WTC11 (cell line): Measurements from ENCODE around the gene CASR. TPM values are rescaled to one million over a fixed set of nuclear protein-coding genes. Genes with fewer than 3 reads are reported as not detected.

Experiments used
- ATAC-seq: fragments of 200-7000 bp; cut with Tn5 transposase; 2 replicates; pipeline ENCODE4 v1.10.0; 2021; ENCODE audit warnings: mild to moderate bottlenecking, moderate library complexity
- CTCF ChIA-PET: fragments of 300-600 bp; sonication (Branson Sonifier 250); formaldehyde crosslinking; loops from one replicate; lab custom pipeline; 2021; ENCODE audit warnings: antibody characterized with exemption; lab: Charles Lee
- POLR2A ChIA-PET: fragments of 350-600 bp; sonication (Branson Sonifier 250); formaldehyde crosslinking; loops from one replicate; lab custom pipeline; 2021; ENCODE audit warnings: antibody characterized with exemption; lab: Charles Lee
- DNase-seq: peaks from one replicate; pipeline ENCODE4 v3.0.0; 2021; ENCODE audit warnings: low spot score
- H3K27ac Mint-ChIP-seq: 2 replicates; pipeline ENCODE4 v1.8.0; 2021; ENCODE audit warnings: mixed read lengths
- H3K27me3 Mint-ChIP-seq: 2 replicates; pipeline ENCODE4 v1.8.0; 2021; ENCODE audit warnings: low read depth, mild to moderate bottlenecking, moderate library complexity, mixed read lengths
- H3K36me3 Mint-ChIP-seq: 2 replicates; pipeline ENCODE4 v1.8.0; 2021; ENCODE audit warnings: mixed read lengths
- H3K4me1 Mint-ChIP-seq: 2 replicates; pipeline ENCODE4 v1.8.0; 2022; ENCODE audit warnings: mixed read lengths
- H3K4me3 Mint-ChIP-seq: 2 replicates; pipeline ENCODE4 v1.8.0; 2021; ENCODE audit warnings: mild to moderate bottlenecking, moderate library complexity, mixed read lengths
- H3K9me3 Mint-ChIP-seq: 2 replicates; pipeline ENCODE4 v1.8.0; 2021; ENCODE audit warnings: mixed read lengths
- ATF1 ChIP-seq: sonication (generic); formaldehyde crosslinking; IDR thresholded peaks from 2 replicates; pipeline ENCODE4 v1.8.1; 2023; ENCODE audit warnings: mild to moderate bottlenecking, moderate library complexity, missing genetic modification reagents
- FOXK1 ChIP-seq: sonication (generic); formaldehyde crosslinking; IDR thresholded peaks from 2 replicates; pipeline ENCODE4 v1.8.0; 2022; ENCODE audit warnings: mild to moderate bottlenecking, moderate library complexity, missing genetic modification reagents
- GRHL2 ChIP-seq: fragments of 250-450 bp; sonication (Bioruptor Pico); IDR thresholded peaks from 2 replicates; pipeline ENCODE4 v1.8.0; 2022; ENCODE audit warnings: mild to moderate bottlenecking, moderate library complexity; ENCODE audit not compliant: insufficient replicate concordance, severe bottlenecking
- HMGA2 ChIP-seq: fragments of 250-450 bp; sonication (Bioruptor Pico); IDR thresholded peaks from 2 replicates; pipeline ENCODE4 v1.4.0; 2021; ENCODE audit warnings: mild to moderate bottlenecking, moderate library complexity
- NR1H2 ChIP-seq: sonication (generic); formaldehyde crosslinking; IDR thresholded peaks from 2 replicates; pipeline ENCODE4 v1.9.0; 2021; ENCODE audit warnings: mild to moderate bottlenecking, moderate library complexity, missing genetic modification reagents
- RELA ChIP-seq: sonication (generic); formaldehyde crosslinking; IDR thresholded peaks from 2 replicates; pipeline ENCODE4 v1.8.1; 2022; ENCODE audit warnings: missing genetic modification reagents, mild to moderate bottlenecking, borderline replicate concordance
- RORB ChIP-seq: fragments of 250-450 bp; sonication (Bioruptor Pico); IDR thresholded peaks from 2 replicates; pipeline ENCODE4 v1.9.0; 2021; ENCODE audit warnings: mild to moderate bottlenecking
- TCF7 ChIP-seq: sonication (generic); formaldehyde crosslinking; IDR thresholded peaks from 2 replicates; pipeline ENCODE4 v1.8.0; 2022; ENCODE audit warnings: mild to moderate bottlenecking, low read depth, missing genetic modification reagents, moderate library complexity
- ZNF317 ChIP-seq: sonication (generic); formaldehyde crosslinking; IDR thresholded peaks from 2 replicates; pipeline ENCODE4 v1.8.1; 2023; ENCODE audit warnings: low read depth, mild to moderate bottlenecking, moderate library complexity, missing genetic modification reagents, borderline replicate concordance
- ZNF423 ChIP-seq: fragments of 250-450 bp; sonication (Bioruptor Pico); IDR thresholded peaks from 2 replicates; pipeline ENCODE4 v2.1.2; 2022; ENCODE audit warnings: mild to moderate bottlenecking, moderate library complexity
- total RNA-seq: library from RNA; stranded (reverse); gene quantifications from 3 replicates; pipeline ENCODE4 v1.2.3, GENCODE V29; 2021
- TF ChIP-seq, protein P1 (sequence below): sonication (generic); formaldehyde crosslinking; IDR thresholded peaks from 2 replicates; pipeline ENCODE4 v1.8.0; 2022; ENCODE audit warnings: missing genetic modification reagents
- TF ChIP-seq, protein P2 (sequence below): sonication (generic); formaldehyde crosslinking; IDR thresholded peaks from 2 replicates; pipeline ENCODE4 v1.8.1; 2023; ENCODE audit warnings: mild to moderate bottlenecking, missing genetic modification reagents, moderate library complexity
- TF ChIP-seq, protein P3 (sequence below): sonication (generic); formaldehyde crosslinking; conservative IDR thresholded peaks from 2 replicates; pipeline ENCODE4 v1.8.1; 2022; ENCODE audit warnings: mild to moderate bottlenecking, missing genetic modification reagents
- TF ChIP-seq, protein P4 (sequence below): sonication (generic); formaldehyde crosslinking; IDR thresholded peaks from 2 replicates; pipeline ENCODE4 v1.8.1; 2022; ENCODE audit warnings: missing genetic modification reagents, borderline replicate concordance
- TF ChIP-seq, protein P5 (sequence below): fragments of 250-450 bp; sonication (Bioruptor Pico); conservative IDR thresholded peaks from 2 replicates; pipeline ENCODE4 v1.9.0; 2021; ENCODE audit warnings: mild to moderate bottlenecking
- TF ChIP-seq, protein P6 (sequence below): fragments of 200-600 bp; IDR thresholded peaks from 2 replicates; pipeline ENCODE4 v1.8.0; 2022; ENCODE audit warnings: antibody characterized with exemption
- TF ChIP-seq, protein P7 (sequence below): sonication (generic); formaldehyde crosslinking; IDR thresholded peaks from 2 replicates; pipeline ENCODE4 v1.8.1; 2022; ENCODE audit warnings: low read depth, missing genetic modification reagents, borderline replicate concordance

CASR gene
- total RNA-seq, 1 experiment from 2014 or later, result 0.24 TPM

DNA sequence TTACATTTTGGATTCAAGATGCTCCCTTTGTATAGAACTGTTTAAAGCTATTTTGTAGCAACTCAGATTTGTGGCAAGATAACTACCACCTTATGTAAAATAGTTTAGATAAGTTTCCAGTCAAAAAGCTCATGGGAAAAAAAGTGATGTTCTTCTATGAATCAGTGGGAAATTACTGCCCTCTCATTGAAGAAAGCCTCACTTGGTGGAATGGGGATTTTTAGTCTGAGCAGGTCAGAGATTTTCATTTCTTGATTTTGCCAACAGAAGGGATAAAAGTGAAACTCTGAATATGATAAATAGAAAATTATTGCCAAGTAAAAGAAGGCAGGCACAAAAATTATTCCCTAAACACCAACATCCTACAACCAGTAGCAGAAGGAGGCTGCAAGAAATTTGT is 115.7 kb downstream of the CASR start:
- H3K27me3 Mint-ChIP-seq, result no peaks in the 10 kb centered on the region
- H3K4me1 Mint-ChIP-seq, result no peaks in the 10 kb centered on the region
- ChIA-PET POLR2A (no interaction called here), CTCF (interaction anchor here (0.9 to 1.9 kb wide), 7 partner anchors 11 to 753 kb away, joined by 3 to 27 read pairs (median 3); partner anchors contain the start of genes FAM162A and POLQ)
- TF ChIP-seq, protein P1, sequence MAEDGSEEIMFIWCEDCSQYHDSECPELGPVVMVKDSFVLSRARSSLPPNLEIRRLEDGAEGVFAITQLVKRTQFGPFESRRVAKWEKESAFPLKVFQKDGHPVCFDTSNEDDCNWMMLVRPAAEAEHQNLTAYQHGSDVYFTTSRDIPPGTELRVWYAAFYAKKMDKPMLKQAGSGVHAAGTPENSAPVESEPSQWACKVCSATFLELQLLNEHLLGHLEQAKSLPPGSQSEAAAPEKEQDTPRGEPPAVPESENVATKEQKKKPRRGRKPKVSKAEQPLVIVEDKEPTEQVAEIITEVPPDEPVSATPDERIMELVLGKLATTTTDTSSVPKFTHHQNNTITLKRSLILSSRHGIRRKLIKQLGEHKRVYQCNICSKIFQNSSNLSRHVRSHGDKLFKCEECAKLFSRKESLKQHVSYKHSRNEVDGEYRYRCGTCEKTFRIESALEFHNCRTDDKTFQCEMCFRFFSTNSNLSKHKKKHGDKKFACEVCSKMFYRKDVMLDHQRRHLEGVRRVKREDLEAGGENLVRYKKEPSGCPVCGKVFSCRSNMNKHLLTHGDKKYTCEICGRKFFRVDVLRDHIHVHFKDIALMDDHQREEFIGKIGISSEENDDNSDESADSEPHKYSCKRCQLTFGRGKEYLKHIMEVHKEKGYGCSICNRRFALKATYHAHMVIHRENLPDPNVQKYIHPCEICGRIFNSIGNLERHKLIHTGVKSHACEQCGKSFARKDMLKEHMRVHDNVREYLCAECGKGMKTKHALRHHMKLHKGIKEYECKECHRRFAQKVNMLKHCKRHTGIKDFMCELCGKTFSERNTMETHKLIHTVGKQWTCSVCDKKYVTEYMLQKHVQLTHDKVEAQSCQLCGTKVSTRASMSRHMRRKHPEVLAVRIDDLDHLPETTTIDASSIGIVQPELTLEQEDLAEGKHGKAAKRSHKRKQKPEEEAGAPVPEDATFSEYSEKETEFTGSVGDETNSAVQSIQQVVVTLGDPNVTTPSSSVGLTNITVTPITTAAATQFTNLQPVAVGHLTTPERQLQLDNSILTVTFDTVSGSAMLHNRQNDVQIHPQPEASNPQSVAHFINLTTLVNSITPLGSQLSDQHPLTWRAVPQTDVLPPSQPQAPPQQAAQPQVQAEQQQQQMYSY (CRISPR knock-in tag), result no peak
- TF ChIP-seq, protein P2, sequence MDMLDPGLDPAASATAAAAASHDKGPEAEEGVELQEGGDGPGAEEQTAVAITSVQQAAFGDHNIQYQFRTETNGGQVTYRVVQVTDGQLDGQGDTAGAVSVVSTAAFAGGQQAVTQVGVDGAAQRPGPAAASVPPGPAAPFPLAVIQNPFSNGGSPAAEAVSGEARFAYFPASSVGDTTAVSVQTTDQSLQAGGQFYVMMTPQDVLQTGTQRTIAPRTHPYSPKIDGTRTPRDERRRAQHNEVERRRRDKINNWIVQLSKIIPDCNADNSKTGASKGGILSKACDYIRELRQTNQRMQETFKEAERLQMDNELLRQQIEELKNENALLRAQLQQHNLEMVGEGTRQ, result no peak
- TF ChIP-seq ZNF317 (CRISPR knock-in tag), result no peak
- TF ChIP-seq, protein P3, sequence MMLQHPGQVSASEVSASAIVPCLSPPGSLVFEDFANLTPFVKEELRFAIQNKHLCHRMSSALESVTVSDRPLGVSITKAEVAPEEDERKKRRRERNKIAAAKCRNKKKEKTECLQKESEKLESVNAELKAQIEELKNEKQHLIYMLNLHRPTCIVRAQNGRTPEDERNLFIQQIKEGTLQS (CRISPR knock-in tag), result no peak
- TF ChIP-seq RORB (CRISPR knock-in tag), result no peak
- TF ChIP-seq, protein P4, sequence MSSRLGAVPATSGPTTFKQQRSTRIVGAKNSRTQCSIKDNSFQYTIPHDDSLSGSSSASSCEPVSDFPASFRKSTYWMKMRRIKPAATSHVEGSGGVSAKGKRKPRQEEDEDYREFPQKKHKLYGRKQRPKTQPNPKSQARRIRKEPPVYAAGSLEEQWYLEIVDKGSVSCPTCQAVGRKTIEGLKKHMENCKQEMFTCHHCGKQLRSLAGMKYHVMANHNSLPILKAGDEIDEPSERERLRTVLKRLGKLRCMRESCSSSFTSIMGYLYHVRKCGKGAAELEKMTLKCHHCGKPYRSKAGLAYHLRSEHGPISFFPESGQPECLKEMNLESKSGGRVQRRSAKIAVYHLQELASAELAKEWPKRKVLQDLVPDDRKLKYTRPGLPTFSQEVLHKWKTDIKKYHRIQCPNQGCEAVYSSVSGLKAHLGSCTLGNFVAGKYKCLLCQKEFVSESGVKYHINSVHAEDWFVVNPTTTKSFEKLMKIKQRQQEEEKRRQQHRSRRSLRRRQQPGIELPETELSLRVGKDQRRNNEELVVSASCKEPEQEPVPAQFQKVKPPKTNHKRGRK (CRISPR knock-in tag), result no peak
- TF ChIP-seq FOXK1 (CRISPR knock-in tag), result no peak
- no peak for TF ChIP-seq GRHL2 (CRISPR knock-in tag)
- TF ChIP-seq NR1H2 (CRISPR knock-in tag), result no peak
- no peak for TF ChIP-seq HMGA2
- TF ChIP-seq RELA, result no peak
- TF ChIP-seq, protein P5, sequence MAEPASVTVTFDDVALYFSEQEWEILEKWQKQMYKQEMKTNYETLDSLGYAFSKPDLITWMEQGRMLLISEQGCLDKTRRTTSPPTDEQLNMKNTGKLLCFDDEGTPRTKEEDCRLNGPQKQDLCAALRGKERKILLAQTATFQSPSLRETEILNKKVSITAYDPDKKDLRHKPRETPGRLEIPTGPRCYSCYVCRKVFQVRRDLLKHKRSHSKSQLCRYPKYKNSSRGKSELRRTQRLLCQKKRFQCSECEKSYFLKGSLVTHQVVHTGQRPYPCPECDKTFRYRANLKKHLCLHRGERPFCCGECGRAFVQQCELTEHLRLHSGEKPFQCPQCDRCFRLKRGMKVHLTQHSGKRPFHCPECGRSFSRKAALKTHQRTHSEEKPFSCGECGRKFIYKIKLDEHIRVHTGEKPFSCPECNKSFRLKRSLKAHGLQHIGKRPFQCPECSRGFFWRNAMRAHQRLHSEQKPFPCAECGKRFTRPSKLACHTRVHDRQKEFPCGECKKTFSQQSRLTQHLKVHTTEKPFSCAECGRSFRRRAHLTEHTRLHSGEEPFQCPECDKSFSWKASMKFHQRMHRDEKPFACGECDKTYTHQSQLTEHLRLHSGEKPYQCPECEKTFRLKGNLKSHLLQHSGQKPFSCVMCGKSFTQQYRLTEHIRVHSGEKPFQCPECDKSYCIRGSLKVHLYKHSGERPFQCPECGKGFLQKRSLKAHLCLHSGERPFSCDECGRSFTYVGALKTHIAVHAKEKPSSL (CRISPR knock-in tag), result no peak
- TF ChIP-seq ATF1 (CRISPR knock-in tag), result no peak
- no peak for TF ChIP-seq ZNF423 (CRISPR knock-in tag)
- ATAC-seq (no peak), DNase-seq (no peak)
- H3K27ac Mint-ChIP-seq, result no peak overlapping the region
- H3K4me3 Mint-ChIP-seq, result no peak overlapping the region
- 0 out of 2 replicates have a peak, but pooled peaks cover 3% of the 10 kb centered on the region for H3K9me3 Mint-ChIP-seq
- no peaks in the 10 kb centered on the region for H3K36me3 Mint-ChIP-seq

DNA sequence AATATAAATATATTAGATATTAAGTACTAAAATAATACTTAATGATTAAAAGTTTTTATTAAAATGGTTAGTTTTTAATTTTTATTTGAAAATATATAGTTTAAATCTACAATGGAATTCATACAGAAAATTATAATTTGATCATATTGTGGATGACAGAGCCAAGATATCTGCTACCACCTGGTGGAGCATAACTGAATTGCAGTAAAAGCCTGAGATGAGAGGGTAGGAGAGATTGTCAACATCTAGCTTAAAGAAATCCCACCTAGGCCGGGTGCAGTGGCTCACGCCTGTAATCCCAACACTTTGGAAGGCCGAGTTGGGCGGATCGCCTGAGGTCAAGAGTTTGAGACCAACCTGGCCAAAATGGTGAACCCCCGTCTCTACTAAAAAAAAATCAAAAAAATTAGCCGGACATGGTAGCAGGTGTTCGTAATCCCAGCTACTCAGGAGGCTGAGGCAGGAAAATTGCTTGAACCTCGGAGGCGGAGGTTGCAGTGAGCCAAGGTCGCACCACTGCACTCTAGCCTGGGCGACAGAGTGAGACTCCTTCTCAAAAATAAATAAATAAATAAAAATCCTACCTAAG is 116.5 kb downstream of the CASR start:
- H3K4me1 Mint-ChIP-seq, result no peaks in the 10 kb centered on the region
- POLR2A ChIA-PET, result no interaction called here
- ATAC-seq (peak; percentile 73), DNase-seq (peak; percentile 35)
- H3K4me3 Mint-ChIP-seq, result no peak overlapping the region
- no peak overlapping the region for H3K27ac Mint-ChIP-seq
- no peaks in the 10 kb centered on the region for H3K27me3 Mint-ChIP-seq
- CTCF ChIA-PET, result interaction anchor here (0.6 to 1.9 kb wide), 14 partner anchors 10 to 754 kb away, joined by 3 to 27 read pairs (median 3); partner anchors contain the start of genes CASR, FAM162A and POLQ
- no peaks in the 10 kb centered on the region for H3K36me3 Mint-ChIP-seq
- H3K9me3 Mint-ChIP-seq, result 0 out of 2 replicates have a peak, but pooled peaks cover 3% of the 10 kb centered on the region
- TF ChIP-seq HMGA2, result peak; percentile 77
- TF ChIP-seq, protein P6, sequence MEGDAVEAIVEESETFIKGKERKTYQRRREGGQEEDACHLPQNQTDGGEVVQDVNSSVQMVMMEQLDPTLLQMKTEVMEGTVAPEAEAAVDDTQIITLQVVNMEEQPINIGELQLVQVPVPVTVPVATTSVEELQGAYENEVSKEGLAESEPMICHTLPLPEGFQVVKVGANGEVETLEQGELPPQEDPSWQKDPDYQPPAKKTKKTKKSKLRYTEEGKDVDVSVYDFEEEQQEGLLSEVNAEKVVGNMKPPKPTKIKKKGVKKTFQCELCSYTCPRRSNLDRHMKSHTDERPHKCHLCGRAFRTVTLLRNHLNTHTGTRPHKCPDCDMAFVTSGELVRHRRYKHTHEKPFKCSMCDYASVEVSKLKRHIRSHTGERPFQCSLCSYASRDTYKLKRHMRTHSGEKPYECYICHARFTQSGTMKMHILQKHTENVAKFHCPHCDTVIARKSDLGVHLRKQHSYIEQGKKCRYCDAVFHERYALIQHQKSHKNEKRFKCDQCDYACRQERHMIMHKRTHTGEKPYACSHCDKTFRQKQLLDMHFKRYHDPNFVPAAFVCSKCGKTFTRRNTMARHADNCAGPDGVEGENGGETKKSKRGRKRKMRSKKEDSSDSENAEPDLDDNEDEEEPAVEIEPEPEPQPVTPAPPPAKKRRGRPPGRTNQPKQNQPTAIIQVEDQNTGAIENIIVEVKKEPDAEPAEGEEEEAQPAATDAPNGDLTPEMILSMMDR, result peak; percentile 61; the same call in 1 of the 2 replicates
- TF ChIP-seq, protein P7, sequence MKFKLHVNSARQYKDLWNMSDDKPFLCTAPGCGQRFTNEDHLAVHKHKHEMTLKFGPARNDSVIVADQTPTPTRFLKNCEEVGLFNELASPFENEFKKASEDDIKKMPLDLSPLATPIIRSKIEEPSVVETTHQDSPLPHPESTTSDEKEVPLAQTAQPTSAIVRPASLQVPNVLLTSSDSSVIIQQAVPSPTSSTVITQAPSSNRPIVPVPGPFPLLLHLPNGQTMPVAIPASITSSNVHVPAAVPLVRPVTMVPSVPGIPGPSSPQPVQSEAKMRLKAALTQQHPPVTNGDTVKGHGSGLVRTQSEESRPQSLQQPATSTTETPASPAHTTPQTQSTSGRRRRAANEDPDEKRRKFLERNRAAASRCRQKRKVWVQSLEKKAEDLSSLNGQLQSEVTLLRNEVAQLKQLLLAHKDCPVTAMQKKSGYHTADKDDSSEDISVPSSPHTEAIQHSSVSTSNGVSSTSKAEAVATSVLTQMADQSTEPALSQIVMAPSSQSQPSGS, result no peak
- no peak for TF ChIP-seq TCF7 (CRISPR knock-in tag)
